ENCODE results near the gene TBRG1. TPM values are rescaled to one million over a fixed set of nuclear protein-coding genes. Genes with fewer than 3 reads are reported as not detected.

TBRG1 gene
- total and polyA plus RNA-seq, 2 of the 8 experiments (the other 6 are each of a cell fraction or from before 2014, with no cell fraction given): 16.3 to 26.7 TPM

GRCh38 chr11:124672536-124673215, 50.0 kb downstream of the TBRG1 start:
- Histone ChIP-seq H4K20me1 (replicated peaks in 1 of 2; ENCODE audit: control insufficient read depth in 1 of 2, insufficient read depth in 2 of 2, low read length in 2 of 2) (peaks cover 0 to 3% of the 10 kb centered on the region in 2 experiments), H2BK120ac (replicated peaks; ENCODE audit: low read depth, low read length) (no peak overlapping the region), H3K56ac (replicated peaks; ENCODE audit: insufficient read length, low read depth, low read length) (no peak overlapping the region), H3K9ac (replicated peaks in 1 of 4; ENCODE audit: extremely low read depth in 1 of 4, low read depth in 3 of 4, low read length in 3 of 4) (peak overlapping the region in 1 of 4 experiments; percentile 53; a peak in 4 of 7 replicates), H3K27me3 (replicated peaks in 1 of 4; ENCODE audit: control insufficient read depth in 3 of 4, extremely low read depth in 1 of 4, insufficient read depth in 3 of 4, low read length in 3 of 4) (peaks cover 0 to 15% (median 8%) of the 10 kb centered on the region in 4 experiments; a peak in 6 of 7 replicates), H4K5ac (ENCODE audit: insufficient read length, low read depth, low read length) (no peak overlapping the region), H3K79me2 (ENCODE audit: control insufficient read depth in 1 of 2, insufficient read depth in 2 of 2, low read length in 2 of 2) (no peaks in the 10 kb centered on the region), H4K91ac (replicated peaks; ENCODE audit: insufficient read length, low read length) (no peak overlapping the region), H3K4me3 (ENCODE audit: extremely low read depth in 1 of 4, insufficient read depth in 2 of 4, low read depth in 3 of 4, low read length in 4 of 4) (peak overlapping the region; percentile 71 to 90 (median 79)), H2BK12ac (ENCODE audit: low read depth, low read length) (no peak overlapping the region), H2BK20ac (ENCODE audit: low read length) (no peak overlapping the region), H2BK15ac (ENCODE audit: low read length) (no peak overlapping the region), H3K36me3 (ENCODE audit: control insufficient read depth in 2 of 4, insufficient read depth in 4 of 4, low read length in 3 of 4) (no peaks in the 10 kb centered on the region; a peak in 1 of 8 replicates), H3K23ac (ENCODE audit: insufficient read length) (no peak overlapping the region), H3K79me1 (ENCODE audit: low read depth, low read length) (no peaks in the 10 kb centered on the region), H2BK5ac (ENCODE audit: low read depth, low read length) (no peak overlapping the region), H4K8ac (ENCODE audit: extremely low read depth, insufficient read depth, low read length) (no peak overlapping the region), H3K4ac (replicated peaks; ENCODE audit: insufficient read length, low read depth, low read length) (no peak overlapping the region), H3K27ac (ENCODE audit: low read depth, low read length) (no peak overlapping the region), H3K9me3 (ENCODE audit: insufficient read depth in 2 of 2, low read depth in 1 of 2, low read length in 1 of 2) (no peaks in the 10 kb centered on the region), H3K4me1 (replicated peaks in 1 of 4; ENCODE audit: control insufficient read depth in 3 of 4, insufficient read depth in 4 of 4, low read length in 3 of 4) (no peaks in the 10 kb centered on the region; a peak in 1 of 7 replicates), H3K18ac (ENCODE audit: extremely low read depth, low read length) (no peak overlapping the region), H2AK5ac (ENCODE audit: low read depth, low read length) (no peak overlapping the region), H3K14ac (ENCODE audit: insufficient read length) (no peak overlapping the region), H3K4me2 (ENCODE audit: insufficient read depth in 1 of 2, low read depth in 2 of 2, low read length in 2 of 2) (peak overlapping the region; percentile 90 to 91), H2AFZ (ENCODE audit: low read length) (no peak overlapping the region), H3K23me2 (ENCODE audit: low read depth, low read length) (peaks cover 5% of the 10 kb centered on the region; the same call in 1 of the 2 replicates)
- no peak for TF ChIP-seq SP2 (IDR thresholded peaks at IDR 0.05; ENCODE audit: low read length)
- TF ChIP-seq EP300 (IDR thresholded peaks at IDR 0.05; ENCODE audit: borderline replicate concordance in 1 of 2, low read depth in 2 of 2, low read length in 2 of 2): no peak
- peak; percentile 39 for TF ChIP-seq EZH2 (IDR thresholded peaks at IDR 0.05; ENCODE audit: low read depth, low read length, severe bottlenecking)
- TF ChIP-seq SIN3A (conservative IDR thresholded peaks at IDR 0.05 in 1 of 2, IDR thresholded peaks at IDR 0.05 in 1 of 2; ENCODE audit: low read depth in 1 of 2, low read length in 2 of 2): no peak
- TF ChIP-seq GABPA (IDR thresholded peaks at IDR 0.05; ENCODE audit: borderline replicate concordance, insufficient read depth, low read length): no peak
- TF ChIP-seq NANOG (IDR thresholded peaks at IDR 0.05; ENCODE audit: insufficient read depth, low read depth, low read length, poor library complexity, severe bottlenecking): no peak
- ChIA-PET POLR2A (ENCODE audit: partially characterized antibody) (interaction anchor here (0.8 to 1.7 kb wide), 14 partner anchors 9 to 164 kb away, joined by 3 to 7 read pairs (median 4); partner anchors contain the start of genes MSANTD2 and NRGN), CTCF (ENCODE audit: partially characterized antibody) (interaction anchor here (1.0 to 3.7 kb wide), 6 partner anchors 9 to 121 kb away, joined by 3 to 20 read pairs (median 6); partner anchors contain the start of gene ESAM)
- FAIRE-seq (no peak), DNase-seq (ENCODE audit: low read depth in 1 of 2, low spot score in 2 of 2) (no peak)
- WGBS, 2 experiments (ENCODE audit: extremely low coverage in 1 of 2, insufficient coverage in 1 of 2, insufficient read length in 1 of 2, insufficient replicate concordance in 2 of 2, low coverage in 1 of 2, low lambda C conversion rate in 2 of 2, missing lambda C conversion rate in 1 of 2): 65% methylated on average over 7 of the region's 7 CpGs; no CpG with 5 or more reads in 1 of the 2 experiments

All from H1 (cell line).